ENCODE data around the gene HIVEP3. TPM values are rescaled to one million over a fixed set of nuclear protein-coding genes. Genes with fewer than 3 reads are reported as not detected.

Gene HIVEP3
- total and polyA plus RNA-seq, 4 donors: 7.0 to 14.7 (median 8.8) TPM

- no peaks in the 10 kb centered on the region for H3K27me3 ChIP-seq (ENCODE audit: control insufficient read depth in 3 of 3, insufficient read depth in 3 of 3, low read length in 2 of 3)
- TF ChIP-seq CTCF (IDR thresholded peaks at IDR 0.05; ENCODE audit: control extremely low read depth, extremely low read depth): no peak
- no peaks in the 10 kb centered on the region for H3K36me3 ChIP-seq (ENCODE audit: control insufficient read depth in 4 of 4, insufficient read depth in 4 of 4, low read length in 4 of 4)
- ATAC-seq (ENCODE audit: insufficient read depth, low FRiP score) (no peak), DNase-seq (peak; percentile 49 to 84 (median 74))
- WGBS, 2 donors: 59 to 74% methylated on average over 9 of the region's 9 CpGs
- peaks cover 0 to 16% (median 9%) of the 10 kb centered on the region in 5 donors for H3K4me1 ChIP-seq (ENCODE audit: control insufficient read depth in 5 of 5, insufficient read depth in 5 of 5, low read length in 5 of 5)
- no peak overlapping the region for H3K27ac ChIP-seq (ENCODE audit: low read depth in 1 of 2, low read length in 1 of 2)
- H3K9me3 ChIP-seq (ENCODE audit: control insufficient read depth in 4 of 4, insufficient read depth in 3 of 4, low read length in 3 of 4): no peaks in the 10 kb centered on the region
- no peak overlapping the region for H3K4me3 ChIP-seq
- H3K9ac ChIP-seq (ENCODE audit: insufficient read depth in 1 of 2, low read length in 2 of 2): no peak overlapping the region
Observed at GRCh38 chr1:41672641-41673361, 245.9 kb downstream of the HIVEP3 start.

GRCh38 chr1:41672173-41672572 is 246.5 kb downstream of the HIVEP3 start:
- Histone ChIP-seq H3K4me3 (no peak overlapping the region), H3K27me3 (ENCODE audit: control insufficient read depth in 3 of 3, insufficient read depth in 3 of 3, low read length in 2 of 3) (no peaks in the 10 kb centered on the region), H3K9me3 (ENCODE audit: control insufficient read depth in 4 of 4, insufficient read depth in 3 of 4, low read length in 3 of 4) (no peaks in the 10 kb centered on the region), H3K9ac (ENCODE audit: insufficient read depth in 1 of 2, low read length in 2 of 2) (no peak overlapping the region), H3K27ac (ENCODE audit: low read depth in 1 of 2, low read length in 1 of 2) (no peak overlapping the region), H3K36me3 (ENCODE audit: control insufficient read depth in 4 of 4, insufficient read depth in 4 of 4, low read length in 4 of 4) (no peaks in the 10 kb centered on the region), H3K4me1 (ENCODE audit: control insufficient read depth in 5 of 5, insufficient read depth in 5 of 5, low read length in 5 of 5) (peaks cover 0 to 16% (median 9%) of the 10 kb centered on the region in 5 donors)
- WGBS, 2 donors: 70 to 83% methylated on average over 4 of the region's 4 CpGs
- DNase-seq (no peak), ATAC-seq (ENCODE audit: insufficient read depth, low FRiP score) (no peak)
- TF ChIP-seq CTCF (IDR thresholded peaks at IDR 0.05; ENCODE audit: control extremely low read depth, extremely low read depth): no peak

GRCh38 chr1:41671116-41671755 is 247.5 kb downstream of the HIVEP3 start:
- H3K27ac ChIP-seq (ENCODE audit: low read depth in 1 of 2, low read length in 1 of 2): no peak overlapping the region
- H3K4me3 ChIP-seq: no peak overlapping the region
- DNase-seq (no peak), ATAC-seq (ENCODE audit: insufficient read depth, low FRiP score) (no peak)
- WGBS, 2 donors: 96% methylated on average over 15 of the region's 15 CpGs
- TF ChIP-seq CTCF (IDR thresholded peaks at IDR 0.05; ENCODE audit: control extremely low read depth, extremely low read depth): no peak
- peaks cover 0 to 16% (median 9%) of the 10 kb centered on the region in 5 donors for H3K4me1 ChIP-seq (ENCODE audit: control insufficient read depth in 5 of 5, insufficient read depth in 5 of 5, low read length in 5 of 5)
- H3K36me3 ChIP-seq (ENCODE audit: control insufficient read depth in 4 of 4, insufficient read depth in 4 of 4, low read length in 4 of 4): no peaks in the 10 kb centered on the region
- no peaks in the 10 kb centered on the region for H3K9me3 ChIP-seq (ENCODE audit: control insufficient read depth in 4 of 4, insufficient read depth in 3 of 4, low read length in 3 of 4)
- no peak overlapping the region for H3K9ac ChIP-seq (ENCODE audit: insufficient read depth in 1 of 2, low read length in 2 of 2)
- peaks cover 0 to under 1% (median 0%) of the 10 kb centered on the region in 3 donors for H3K27me3 ChIP-seq (ENCODE audit: control insufficient read depth in 3 of 3, insufficient read depth in 3 of 3, low read length in 2 of 3)
